NCI-H345 (cell line): ENCODE measurements around the gene CYP2U1.
"Not testable (repeated sequence)": the region's sequence is repeated elsewhere in the genome, so short reads cannot be mapped to it uniquely, and the experiment has no call there.

ENCODE experiments used
- DNase-seq: peaks from one replicate; lab custom pipeline; 2025; lab: John Stamatoyannopoulos, UW

CYP2U1 gene

DNA sequence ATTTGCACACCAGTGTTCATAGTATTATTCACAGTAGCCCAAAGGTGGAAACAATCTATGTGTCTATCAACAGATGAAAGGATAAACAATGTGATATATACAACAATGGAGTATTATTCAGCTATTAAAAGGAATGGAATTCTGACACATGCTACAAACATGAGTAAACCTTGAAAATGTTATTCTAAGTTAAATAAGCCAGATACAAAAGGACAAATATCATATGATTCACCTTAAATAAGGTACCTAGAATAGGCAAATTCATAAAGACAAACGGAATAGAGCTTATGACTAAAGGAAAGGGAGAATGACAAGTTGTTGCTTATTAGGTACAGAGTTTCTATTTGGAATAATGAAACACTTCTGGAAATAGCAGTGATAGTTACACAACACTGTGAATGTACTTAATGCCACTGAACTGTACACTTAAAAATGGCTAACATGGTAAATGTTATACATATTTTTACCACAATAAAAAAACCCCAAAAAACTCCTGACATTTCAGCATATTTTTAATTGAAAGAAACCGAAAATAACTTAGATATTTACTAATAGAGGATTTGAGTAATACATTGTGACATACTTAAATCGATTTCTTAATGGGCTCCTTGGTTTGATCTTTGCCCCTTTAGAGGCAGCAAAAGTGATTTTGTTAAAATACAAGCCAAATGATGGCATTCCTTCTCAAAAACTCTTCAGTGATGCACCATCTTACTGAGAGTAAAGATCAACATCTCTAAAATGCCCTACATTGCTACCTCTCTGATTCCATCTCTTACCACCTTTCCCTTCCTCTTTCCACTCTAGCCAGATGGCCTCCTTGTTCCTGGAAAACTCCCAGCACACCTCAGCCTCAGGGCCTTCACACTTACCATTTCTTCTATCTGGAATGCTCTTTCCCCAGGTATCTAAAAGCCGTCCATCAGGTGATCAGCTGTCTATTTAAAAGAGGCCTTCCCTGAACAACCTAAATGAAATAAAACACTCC, 8.6 kb upstream of the CYP2U1 start:
- no peak for DNase-seq

DNA sequence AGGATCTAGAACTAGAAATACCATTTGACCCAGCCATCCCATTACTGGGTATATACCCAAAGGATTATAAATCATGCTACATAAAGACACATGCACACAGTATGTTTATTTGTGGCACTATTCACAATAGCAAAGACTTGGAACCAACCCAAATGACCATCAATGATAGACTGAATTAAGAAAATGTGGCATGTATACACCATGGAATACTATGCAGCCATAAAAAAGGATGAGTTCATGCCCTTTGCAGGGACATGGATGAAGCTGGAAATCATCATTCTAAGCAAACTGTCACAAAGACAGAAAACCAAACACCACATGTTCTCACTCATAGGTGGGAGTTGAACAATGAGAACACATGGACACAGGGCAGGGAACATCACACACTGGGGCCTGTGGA, 5.6 kb upstream of the CYP2U1 start:
- not testable (repeated sequence) for DNase-seq

DNA sequence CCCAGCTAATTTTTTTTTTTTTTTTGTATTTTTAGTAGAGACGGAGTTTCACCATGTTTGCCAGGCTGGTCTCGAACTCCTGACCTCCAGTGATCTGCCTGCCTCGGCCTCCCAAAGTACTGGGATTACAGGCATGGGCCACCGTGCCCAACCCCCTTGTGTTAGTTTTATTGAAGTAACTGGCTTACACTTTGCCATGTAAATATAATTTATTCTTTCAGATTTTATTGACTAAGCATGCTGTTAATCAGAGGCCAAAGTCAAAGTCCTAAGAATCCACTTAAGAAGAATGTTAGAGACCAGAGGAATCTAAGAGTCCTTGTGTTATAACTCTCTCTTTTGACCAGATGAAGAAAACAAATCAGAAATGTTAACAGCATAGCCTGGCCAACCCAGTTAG, 4.5 kb upstream of the CYP2U1 start:
- not testable (repeated sequence) for DNase-seq

DNA sequence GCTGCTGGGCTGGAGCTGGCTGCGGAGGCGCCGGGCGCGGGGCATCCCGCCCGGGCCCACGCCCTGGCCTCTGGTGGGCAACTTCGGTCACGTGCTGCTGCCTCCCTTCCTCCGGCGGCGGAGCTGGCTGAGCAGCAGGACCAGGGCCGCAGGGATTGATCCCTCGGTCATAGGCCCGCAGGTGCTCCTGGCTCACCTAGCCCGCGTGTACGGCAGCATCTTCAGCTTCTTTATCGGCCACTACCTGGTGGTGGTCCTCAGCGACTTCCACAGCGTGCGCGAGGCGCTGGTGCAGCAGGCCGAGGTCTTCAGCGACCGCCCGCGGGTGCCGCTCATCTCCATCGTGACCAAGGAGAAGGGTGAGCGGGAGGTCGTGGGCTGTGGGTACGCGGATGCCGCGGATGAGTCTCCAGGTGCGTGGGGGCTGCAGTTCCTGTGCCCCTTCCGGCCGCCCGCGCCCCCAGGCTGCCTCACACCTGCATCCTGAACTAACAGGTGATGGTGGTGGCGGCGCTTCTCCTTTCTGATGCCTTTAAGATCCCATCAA, 499 bp downstream of the CYP2U1 start:
- no peak for DNase-seq

DNA sequence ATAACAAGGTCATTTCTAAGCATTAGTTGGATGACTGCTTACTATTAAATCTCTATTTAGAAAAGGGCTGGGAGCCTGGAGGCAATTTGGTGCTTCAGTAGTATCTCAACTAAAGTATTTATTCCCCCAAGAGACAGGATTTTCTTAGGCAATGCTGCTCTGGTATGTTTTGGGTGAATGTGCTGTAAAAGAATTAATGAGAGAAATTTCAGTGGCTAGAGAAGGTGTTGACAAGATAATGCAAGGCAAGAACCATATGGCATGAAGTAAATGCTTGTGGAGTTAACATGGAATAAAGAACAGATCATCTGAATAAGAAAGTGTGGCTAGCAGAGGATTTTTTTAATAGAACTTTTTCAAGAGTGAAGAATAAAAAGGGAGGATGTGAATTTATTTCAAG, 3.9 kb downstream of the CYP2U1 start:
- no peak for DNase-seq

DNA sequence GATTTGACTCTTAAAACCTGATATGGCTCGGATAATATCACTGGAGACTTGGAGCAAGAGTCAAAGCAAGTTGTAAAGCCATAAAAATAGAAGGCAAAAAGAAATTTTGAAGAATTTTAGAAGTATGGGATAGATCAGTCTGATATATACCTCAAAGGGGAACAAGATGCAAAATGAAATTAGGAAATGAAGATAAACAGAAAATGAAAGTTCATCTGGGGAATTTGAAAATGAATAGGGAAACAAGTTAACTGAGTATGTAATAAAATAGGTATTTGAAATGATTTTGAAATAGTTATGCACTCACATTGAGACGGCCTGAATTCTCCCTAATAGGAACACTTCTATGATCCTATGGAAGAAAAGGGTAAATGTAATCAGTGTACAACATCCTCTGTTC, 5.7 kb downstream of the CYP2U1 start:
- no peak for DNase-seq

DNA sequence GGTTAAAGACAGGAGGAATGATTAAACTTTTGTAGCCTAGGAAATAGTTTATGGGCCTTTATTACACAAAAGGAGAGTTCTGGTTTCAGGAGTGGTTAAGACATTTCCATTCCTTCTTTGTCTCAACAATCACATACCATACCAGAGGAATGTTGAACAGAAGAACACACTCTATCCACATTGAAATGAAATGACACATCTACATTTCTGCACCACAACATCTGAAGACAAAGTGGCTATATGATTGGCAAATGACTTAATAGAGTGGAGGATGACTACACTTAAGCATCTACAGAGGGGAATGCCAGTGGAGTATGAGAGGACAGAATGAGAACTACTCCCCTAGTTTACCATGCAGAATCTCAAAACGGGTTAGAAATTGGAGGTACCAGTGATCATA, 8.0 kb downstream of the CYP2U1 start:
- no peak for DNase-seq

DNA sequence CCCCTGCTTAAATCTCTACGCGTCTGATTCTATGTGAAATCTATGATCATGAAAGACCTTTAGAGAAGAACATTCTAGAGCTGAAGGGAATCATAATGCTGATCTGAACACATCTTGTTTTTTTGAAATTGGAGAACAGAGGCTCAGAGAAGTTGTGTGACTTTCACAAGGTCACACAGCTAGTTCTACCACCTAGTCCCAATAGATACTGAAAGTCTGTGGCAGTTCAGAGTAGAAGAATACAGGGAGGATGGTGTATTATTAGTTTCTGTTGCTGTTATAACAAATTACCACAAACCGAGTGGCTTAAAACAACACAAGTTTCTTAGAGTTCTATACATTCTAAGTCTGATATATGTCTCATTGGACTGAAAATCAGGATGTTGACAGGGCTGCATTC, 14.5 kb downstream of the CYP2U1 start:
- no peak for DNase-seq

DNA sequence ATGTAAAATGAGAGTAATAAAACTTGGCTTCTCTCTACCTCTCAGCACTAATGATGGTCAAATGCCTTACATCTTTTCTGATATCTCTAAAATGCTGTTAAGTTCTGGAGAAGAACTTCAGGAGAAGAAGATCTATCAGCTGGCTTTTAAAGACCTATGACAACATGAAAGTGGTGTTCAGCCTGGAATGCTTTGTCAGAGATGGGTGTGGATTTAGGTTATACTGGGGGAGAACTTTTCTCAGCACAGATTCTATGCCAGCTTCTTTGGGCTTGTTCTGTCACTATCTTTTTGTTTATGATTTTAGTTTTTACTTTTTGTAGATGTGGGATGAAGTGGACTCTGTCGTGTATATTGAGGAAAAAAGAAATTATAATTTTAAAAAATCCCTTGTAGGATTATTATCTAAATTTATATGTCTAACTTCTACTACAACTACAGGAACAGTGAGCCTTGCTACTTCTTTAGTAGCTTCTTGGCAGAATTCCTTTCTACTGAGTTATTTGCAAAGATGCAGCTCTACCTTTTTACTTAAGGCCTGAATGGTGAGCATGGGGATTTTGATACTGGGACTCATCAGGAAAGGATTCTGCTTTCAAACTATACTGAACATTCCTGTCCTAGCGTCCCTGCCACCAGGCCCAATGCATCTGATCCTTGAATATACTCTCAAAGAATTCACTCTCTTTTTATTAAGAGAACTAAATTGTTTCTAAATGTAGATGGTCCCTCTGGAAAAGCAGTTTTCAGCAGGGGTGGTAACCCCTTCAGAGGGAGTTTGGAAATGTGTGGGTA, 19.6 kb downstream of the CYP2U1 start:
- DNase-seq = no peak

DNA sequence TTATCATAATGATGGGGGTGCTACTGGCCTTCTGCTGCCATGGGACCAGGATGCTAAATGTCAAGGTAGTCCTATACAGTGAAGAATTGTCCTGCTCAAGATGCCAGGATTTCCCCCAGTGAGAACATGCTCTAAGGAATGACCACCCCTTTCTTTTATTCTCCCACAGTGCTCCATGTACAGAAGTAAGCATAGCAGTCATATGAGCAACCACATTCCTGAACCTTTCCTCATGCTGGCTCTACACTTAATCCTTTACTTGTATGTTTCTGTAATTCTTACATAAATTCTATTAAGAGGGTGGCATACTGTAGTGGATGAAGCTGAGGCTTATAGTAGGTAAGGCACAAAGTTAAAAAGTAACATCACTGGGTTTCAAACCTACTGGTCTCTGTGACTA, 20.2 kb downstream of the CYP2U1 start:
- DNase-seq = no peak

DNA sequence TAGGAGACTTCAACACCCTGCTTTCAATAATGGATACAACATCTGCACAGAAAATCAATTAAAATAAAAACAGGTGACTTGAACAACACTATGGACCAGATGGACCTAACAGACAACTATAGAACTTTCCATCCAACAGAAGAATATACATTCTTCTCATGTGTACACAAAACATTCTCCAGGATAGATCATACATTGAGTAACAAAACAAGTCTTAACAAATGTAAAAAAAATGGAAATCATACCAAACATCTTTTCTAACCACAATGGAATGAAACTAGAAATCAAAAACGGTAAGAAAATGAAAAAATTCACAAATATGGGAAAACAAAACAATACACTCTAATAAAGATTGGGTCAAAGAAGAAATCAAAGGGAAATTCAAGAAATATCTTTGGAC, 24.7 kb downstream of the CYP2U1 start:
- DNase-seq = no peak

DNA sequence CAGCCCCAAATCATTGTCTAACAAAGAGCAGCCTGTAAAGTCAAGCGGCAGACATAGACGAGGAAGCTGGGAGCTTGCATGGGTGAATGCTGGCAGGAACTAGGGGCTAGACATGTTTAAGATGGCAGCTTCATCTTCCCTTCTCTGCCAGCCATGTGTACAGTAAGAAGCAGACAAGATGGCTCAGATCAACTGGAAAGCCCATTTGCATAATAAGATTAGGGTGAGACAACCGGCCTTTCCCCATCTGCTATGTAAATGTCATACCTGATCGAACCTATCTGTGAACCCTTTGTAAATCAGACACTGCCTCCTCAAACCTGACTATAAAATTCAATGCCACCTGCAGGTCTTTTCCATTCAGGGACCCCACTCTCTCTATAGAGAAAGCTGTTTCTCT, 35.6 kb downstream of the CYP2U1 start:
- no peak for DNase-seq

DNA sequence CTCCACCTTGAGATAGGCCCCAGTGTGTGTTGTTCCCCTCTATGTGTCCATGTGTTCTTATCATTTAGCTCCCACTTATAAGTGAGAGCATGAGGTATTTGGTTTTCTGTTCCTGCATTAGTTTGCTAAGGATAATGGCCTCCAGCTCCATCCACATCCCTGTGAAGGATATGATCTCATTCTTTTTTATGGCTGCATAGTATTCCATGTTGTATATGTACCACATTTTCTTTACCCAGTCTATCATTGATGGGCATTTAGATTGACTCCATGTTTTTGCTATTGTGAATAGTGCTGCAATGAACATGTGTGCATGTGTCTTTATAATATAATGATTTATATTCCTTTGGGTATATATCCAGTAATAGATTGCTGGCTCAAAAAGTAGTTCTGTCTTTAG, 36.2 kb downstream of the CYP2U1 start:
- not testable (repeated sequence) for DNase-seq

DNA sequence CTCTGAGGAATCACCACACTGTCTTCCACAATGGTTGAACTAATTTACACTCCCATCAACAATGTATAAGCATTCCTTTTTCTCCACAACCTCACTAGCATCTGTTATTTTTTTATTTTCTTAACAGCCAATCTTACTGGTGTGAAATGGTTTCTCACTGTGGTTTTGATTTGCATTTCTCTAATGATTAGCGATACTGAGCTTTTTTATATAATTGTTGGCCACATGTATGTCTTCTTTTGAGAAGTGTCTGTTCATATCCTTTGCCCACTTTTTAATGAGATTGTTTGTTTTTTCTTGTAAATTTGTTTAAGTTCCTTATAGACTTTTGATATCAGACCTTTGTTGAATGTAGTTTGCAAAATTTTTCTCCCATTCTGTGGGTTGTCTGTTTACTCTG, 36.6 kb downstream of the CYP2U1 start:
- DNase-seq = not testable (repeated sequence)

DNA sequence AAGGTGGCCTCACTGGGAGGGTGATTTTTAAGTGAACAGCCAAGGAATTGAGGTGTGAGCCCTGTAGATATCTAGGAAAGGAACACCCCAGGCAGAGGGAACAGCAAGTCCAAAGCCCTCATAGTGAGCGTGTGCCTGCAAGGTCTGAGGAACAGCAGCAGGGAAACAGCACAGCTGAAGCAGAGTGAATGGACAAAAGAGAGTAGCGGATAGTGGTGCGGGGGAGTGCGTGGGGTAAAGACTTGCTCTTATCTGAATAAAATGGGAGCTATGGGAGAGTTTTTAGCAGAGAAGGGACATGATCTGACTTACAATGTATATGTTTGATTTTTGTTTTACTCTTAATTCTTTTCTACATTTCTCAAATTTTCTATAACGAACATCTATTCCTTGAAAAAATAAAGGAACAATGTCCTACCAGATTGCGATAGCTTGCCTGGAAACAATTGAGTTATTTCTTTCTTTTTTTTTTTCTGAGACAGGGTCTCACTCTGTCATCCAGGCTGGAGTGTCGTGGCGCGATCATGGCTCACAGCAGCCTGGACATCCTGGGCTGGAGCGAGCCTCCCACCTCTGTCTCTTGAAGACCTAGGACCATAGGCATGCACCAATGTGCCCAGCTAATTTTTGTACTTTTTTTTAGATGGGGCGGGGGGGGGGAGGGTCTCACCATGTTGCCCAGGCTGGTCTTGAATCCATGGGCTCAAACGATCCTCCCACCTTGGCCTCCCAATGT, 38.9 kb downstream of the CYP2U1 start:
- no peak for DNase-seq

DNA sequence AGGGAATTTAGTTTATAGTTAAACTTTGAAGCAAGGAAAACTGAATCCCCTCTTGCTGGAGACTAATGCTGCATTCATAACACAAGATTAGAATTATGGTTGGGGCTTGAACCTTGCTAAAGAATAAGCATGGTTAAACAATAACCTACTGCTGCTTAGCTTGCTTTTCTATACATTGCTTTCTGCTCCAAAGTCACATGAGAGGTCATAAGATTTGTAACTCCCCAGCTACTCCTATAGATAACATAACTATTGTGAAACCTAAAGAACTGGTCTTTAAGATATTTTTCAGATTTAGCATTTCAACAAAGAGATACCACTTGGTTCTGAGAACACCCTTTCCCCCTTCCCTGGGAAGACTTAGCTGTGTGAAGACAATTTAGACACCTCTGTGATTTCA, 41.3 kb downstream of the CYP2U1 start:
- no peak for DNase-seq

DNA sequence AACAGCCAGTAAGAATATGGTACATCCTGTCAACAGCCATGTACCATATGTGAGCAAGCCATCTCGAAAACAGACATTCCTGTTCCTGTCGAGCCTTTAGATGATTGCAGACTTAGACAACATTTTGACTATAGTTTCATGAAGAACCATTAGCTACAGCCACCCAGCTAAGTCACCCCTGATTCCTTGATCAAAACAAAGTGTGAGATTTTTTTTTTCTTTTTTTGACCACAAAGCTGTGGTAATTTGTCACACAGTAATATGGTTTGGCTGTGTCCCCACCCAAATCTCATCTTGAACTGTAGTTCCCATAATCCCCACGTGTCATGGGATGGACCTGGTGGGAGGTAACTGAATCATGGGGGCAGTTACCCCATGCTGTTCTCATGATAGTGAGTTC, 43.2 kb downstream of the CYP2U1 start:
- DNase-seq = no peak

DNA sequence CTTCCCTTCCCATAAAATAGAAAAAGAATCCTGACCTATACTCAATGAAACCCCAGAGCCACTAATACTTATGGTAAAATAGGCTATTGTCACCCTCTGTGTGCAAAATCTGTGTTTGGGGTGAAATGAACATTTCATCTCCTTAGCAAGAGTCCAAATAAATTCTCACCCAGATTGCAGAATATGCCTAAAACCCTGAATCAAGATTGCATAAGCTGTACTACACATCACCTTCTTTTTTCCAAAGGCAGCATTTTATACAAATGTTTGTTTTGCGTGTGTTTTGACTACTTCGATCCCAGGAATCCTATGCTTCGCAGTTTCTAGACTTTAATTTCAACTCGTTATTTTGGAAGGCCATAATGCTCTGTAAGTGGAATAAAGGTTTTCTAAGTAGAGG, 46.1 kb downstream of the CYP2U1 start:
- DNase-seq = no peak

DNA sequence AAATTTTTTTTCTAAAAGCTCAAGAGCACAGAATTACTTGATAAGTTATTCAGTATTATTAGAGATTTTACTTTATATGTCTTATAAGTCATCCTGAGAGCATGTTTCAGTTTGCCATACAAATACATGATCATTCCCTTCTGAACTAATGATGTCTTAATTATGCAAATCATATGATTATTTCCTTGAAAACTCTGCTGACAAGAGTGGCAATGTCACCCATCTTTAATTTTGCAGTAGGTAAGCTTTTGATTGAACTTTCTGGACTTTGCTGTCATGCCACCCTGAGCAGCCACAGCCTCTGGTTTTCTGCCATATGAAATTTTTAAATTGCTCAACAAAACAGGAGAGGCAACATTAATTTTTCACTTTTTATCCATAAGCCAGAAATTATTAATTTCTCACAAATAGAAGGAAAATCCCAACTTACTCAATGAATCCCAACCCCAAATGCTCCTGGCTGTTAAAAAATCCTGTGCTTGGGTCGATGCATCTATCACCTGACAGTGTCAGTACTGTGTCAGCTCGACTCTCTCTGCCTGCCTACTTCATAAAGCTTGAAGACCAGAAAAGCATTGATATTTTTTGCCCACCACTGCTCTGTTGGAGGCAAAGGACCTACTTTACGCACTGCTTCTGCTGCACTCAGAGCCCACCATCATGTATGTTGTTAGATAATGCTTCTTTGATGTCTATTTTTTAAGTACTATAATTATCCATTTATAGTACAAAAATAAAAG, 46.8 kb downstream of the CYP2U1 start:
- no peak for DNase-seq

DNA sequence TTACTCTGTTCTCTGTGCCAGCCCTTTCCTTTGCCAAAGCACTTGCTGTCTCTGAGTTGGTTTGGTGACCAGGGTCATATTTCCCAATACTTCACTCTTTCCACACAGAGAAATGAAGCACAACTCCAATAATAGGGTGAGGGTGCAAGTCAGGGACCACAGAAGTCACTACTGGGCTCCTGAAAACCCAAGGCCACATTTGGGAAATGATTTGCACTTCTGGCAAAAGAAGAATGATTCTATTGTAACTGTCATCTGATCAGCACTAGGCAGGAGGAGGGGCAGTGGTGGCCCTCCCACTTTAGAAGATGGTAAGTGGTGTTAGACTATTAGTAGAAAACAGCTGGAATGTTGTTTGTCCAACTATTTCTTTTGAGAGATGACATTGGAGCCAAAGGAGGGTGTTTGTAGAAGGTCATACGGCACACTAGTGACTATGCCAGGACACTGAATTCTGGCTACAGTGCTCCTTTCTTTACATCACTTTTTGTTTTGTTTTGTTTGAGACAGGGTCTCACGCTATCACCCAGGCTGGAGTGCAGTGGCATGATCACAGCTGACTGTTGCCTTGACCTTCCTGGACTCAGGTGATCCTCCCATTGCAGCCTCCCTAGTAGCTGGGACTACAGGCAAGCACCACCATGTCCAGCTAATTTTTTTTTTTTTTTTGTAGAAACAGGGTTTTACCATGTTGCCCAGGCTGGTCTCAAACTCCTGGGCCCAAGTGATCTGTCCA, 47.5 kb downstream of the CYP2U1 start:
- DNase-seq = no peak
